Retinal pigment epithelial cell (primary cell): ENCODE results near the gene HCRT.
"Not testable (repeated sequence)": the region's sequence is repeated elsewhere in the genome, so short reads cannot be mapped to it uniquely, and the experiment has no call there.

Source experiments
- DNase-seq: peaks from one replicate; pipeline ENCODE4 v3.0.0-alpha.2; 2010; ENCODE audit warnings: low read depth
- H3K4me3 ChIP-seq: 2 replicates; pipeline ENCODE4 v1.5.1; 2011; ENCODE audit warnings: mild to moderate bottlenecking, low read length, control low read depth, moderate library complexity
- CTCF ChIP-seq: conservative IDR thresholded peaks from 2 replicates; pipeline ENCODE4 v1.5.1; 2011; ENCODE audit warnings: low read depth, low read length, control low read depth, inconsistent platforms

Gene HCRT

GRCh38 chr17:42224651-42225050 is 39.4 kb upstream of the HCRT start:
- no peak for DNase-seq
- no peak overlapping the region for H3K4me3 ChIP-seq
- no peak for TF ChIP-seq CTCF

GRCh38 chr17:42221886-42222745 is 36.9 kb upstream of the HCRT start:
- no peak overlapping the region for H3K4me3 ChIP-seq
- no peak for DNase-seq
- TF ChIP-seq CTCF, result peak; percentile 79

GRCh38 chr17:42219280-42219679 is 34.0 kb upstream of the HCRT start:
- not testable (repeated sequence) for DNase-seq, H3K4me3 ChIP-seq

GRCh38 chr17:42214156-42214555 is 28.9 kb upstream of the HCRT start:
- no peak overlapping the region for H3K4me3 ChIP-seq
- TF ChIP-seq CTCF, result no peak
- DNase-seq, result no peak

GRCh38 chr17:42212382-42212781 is 27.1 kb upstream of the HCRT start:
- no peak for DNase-seq
- no peak overlapping the region for H3K4me3 ChIP-seq
- TF ChIP-seq CTCF, result no peak

- DNase-seq, H3K4me3 ChIP-seq: not testable (repeated sequence)
These were observed 26.7 kb upstream of the HCRT start for GRCh38 chr17:42211921-42212341.

- no peak overlapping the region for H3K4me3 ChIP-seq
- no peak for DNase-seq
- TF ChIP-seq CTCF, result no peak
These were observed 24.8 kb upstream of the HCRT start for GRCh38 chr17:42210046-42210445.

GRCh38 chr17:42206153-42206612 is 20.9 kb upstream of the HCRT start:
- H3K4me3 ChIP-seq, DNase-seq: not testable (repeated sequence)
